Activated naive CD4-positive, alpha-beta T cell treated with anti-CD3 and anti-CD28 coated beads for 36 hours (primary cell): ENCODE results near the gene RRP8. TPM values are rescaled to one million over a fixed set of nuclear protein-coding genes. Genes with fewer than 3 reads are reported as not detected.

Source experiments
- CTCF ChIA-PET: fragments of 350-600 bp; sonication (Branson Sonifier 250); formaldehyde crosslinking; loops from one replicate; lab custom pipeline; 2021; ENCODE audit warnings: antibody characterized with exemption; lab: Charles Lee
- DNase-seq: peaks from one replicate; pipeline ENCODE4 v3.0.0-alpha.2; 2020
- H3K27ac Mint-ChIP-seq: one replicate; pipeline ENCODE4 v1.8.0; 2021; ENCODE audit warnings: mild to moderate bottlenecking, mixed read lengths
- H3K27me3 Mint-ChIP-seq: one replicate; pipeline ENCODE4 v1.8.0; 2021; ENCODE audit warnings: low read depth, mixed read lengths
- H3K36me3 Mint-ChIP-seq: one replicate; pipeline ENCODE4 v1.8.0; 2021; ENCODE audit warnings: low read depth, mixed read lengths
- H3K4me1 Mint-ChIP-seq: one replicate; pipeline ENCODE4 v1.8.0; 2021; ENCODE audit warnings: low read depth, mixed read lengths
- H3K4me3 Mint-ChIP-seq: one replicate; pipeline ENCODE4 v1.8.0; 2021; ENCODE audit warnings: mild to moderate bottlenecking, moderate library complexity, mixed read lengths
- H3K9me3 Mint-ChIP-seq: one replicate; pipeline ENCODE4 v1.8.0; 2021; ENCODE audit warnings: mixed read lengths
- intact Hi-C: fragments of 100-400 bp; cut with micrococcal nuclease; formaldehyde crosslinking; loops from one replicate; pipeline ENCODE4 v1.15.1; 2023
- total RNA-seq, 2 experiments: library from RNA; stranded (reverse); gene quantifications; one replicate each; pipeline ENCODE4 v1.2.3, GENCODE V29; 2021

Gene RRP8
- total RNA-seq, 2 experiments from 2014 or later = 31.9 to 33.5 TPM

DNA sequence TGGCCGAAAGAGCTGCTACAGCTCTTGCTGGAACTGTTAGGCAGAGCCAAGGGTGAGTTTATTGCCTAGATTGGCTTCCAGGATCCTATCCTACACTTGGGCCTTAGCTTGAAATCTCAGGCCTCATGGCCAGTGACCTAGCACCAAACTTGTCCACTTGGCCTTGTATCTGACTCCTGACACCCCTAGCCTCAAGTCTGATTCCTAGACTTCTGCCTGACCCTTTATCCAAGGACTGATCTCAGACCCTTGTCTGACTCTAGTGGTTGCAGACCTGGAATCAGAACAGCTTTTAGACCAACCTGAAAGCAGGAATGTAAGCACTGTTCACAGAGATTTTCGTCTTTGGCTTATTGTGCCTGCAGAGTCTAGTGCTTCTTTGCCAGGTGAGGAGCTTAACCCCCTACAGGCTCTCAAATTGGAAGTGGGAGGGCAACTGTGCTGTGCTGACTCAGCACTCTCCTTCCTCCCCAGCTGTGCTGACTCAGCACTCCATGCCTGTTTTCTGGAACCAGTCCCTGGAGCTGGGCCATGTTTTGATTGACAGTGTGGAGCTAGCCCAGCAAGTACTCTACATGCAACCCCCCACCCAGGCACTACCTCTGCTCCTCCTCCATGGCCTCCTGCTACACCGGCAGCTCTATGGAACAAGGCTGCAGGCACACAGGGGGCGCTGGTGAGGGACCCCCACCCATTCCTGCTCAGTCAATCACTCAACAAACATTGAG lies 35.1 kb downstream of the RRP8 start:
- CTCF ChIA-PET = no interaction called here

DNA sequence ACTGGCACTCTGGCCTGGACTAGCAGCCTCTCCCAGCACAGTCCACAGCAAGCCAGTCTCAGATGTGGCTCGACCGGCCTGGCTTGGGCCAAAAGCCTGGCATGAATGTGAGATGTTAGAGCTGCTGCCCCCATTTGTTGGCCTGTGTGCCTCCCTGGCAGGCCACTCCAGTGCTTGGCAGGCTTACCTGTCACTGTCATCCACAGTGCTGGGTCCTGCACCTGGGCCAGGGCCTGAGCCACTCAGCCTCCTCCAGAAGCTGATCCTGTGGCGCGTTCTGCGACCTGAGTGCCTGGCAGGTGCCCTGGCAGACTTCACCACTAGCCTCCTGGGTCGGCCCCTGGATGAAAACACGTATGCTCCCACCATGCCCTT lies 36.1 kb downstream of the RRP8 start:
- peaks cover 6% of the 10 kb centered on the region for H3K36me3 Mint-ChIP-seq
- no peaks in the 10 kb centered on the region for H3K4me1 Mint-ChIP-seq
- H3K27ac Mint-ChIP-seq = no peak overlapping the region
- DNase-seq = no peak
- H3K9me3 Mint-ChIP-seq = no peaks in the 10 kb centered on the region
- no peaks in the 10 kb centered on the region for H3K27me3 Mint-ChIP-seq
- no peak overlapping the region for H3K4me3 Mint-ChIP-seq
- intact Hi-C loops = no loop called here
- CTCF ChIA-PET = no interaction called here

More for the DNA sequence above, 35.1 kb downstream of the RRP8 start:
- H3K27ac Mint-ChIP-seq = no peak overlapping the region
- no peaks in the 10 kb centered on the region for H3K9me3 Mint-ChIP-seq
- H3K4me3 Mint-ChIP-seq = no peak overlapping the region
- intact Hi-C loops = no loop called here
- no peaks in the 10 kb centered on the region for H3K4me1 Mint-ChIP-seq
- H3K27me3 Mint-ChIP-seq = no peaks in the 10 kb centered on the region
- H3K36me3 Mint-ChIP-seq = peaks cover 6% of the 10 kb centered on the region
- DNase-seq = no peak

DNA sequence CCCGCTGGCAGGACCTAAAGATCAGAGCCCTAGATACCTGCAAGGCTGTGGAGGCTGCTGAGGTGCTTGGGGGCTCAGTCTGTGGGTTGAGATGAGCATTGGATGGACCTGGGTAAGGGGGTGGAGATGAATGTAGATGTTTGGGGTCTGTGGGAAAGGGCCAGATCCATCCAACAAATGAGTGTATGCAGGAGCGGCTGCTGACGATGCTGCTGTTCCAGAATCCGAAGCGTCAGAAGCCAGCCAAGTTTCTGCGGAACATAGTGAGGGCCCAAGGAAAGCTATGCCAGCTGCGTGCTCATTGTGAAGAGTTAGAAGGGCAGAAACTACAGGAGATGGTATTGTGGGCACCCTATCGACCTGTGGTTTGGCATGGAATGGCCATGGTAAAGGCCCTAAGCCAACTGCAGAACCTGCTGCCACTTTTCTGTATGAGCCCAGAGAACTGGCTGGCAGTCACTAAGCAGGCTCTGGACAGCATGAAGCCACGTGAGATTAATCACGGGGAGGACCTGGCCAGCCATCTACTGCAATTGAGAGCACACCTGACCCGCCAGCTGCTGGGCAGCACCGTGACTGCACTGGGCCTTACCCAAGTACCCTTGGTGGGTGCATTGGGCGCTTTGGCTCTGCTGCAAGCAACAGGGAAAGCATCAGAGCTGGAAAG lies 36.6 kb downstream of the RRP8 start:
- no peak for DNase-seq
- no peaks in the 10 kb centered on the region for H3K4me1 Mint-ChIP-seq
- H3K9me3 Mint-ChIP-seq = no peaks in the 10 kb centered on the region
- H3K36me3 Mint-ChIP-seq = peaks cover 6% of the 10 kb centered on the region
- CTCF ChIA-PET = no interaction called here
- no peak overlapping the region for H3K27ac Mint-ChIP-seq
- H3K27me3 Mint-ChIP-seq = no peaks in the 10 kb centered on the region
- no peak overlapping the region for H3K4me3 Mint-ChIP-seq
- intact Hi-C loops = no loop called here

DNA sequence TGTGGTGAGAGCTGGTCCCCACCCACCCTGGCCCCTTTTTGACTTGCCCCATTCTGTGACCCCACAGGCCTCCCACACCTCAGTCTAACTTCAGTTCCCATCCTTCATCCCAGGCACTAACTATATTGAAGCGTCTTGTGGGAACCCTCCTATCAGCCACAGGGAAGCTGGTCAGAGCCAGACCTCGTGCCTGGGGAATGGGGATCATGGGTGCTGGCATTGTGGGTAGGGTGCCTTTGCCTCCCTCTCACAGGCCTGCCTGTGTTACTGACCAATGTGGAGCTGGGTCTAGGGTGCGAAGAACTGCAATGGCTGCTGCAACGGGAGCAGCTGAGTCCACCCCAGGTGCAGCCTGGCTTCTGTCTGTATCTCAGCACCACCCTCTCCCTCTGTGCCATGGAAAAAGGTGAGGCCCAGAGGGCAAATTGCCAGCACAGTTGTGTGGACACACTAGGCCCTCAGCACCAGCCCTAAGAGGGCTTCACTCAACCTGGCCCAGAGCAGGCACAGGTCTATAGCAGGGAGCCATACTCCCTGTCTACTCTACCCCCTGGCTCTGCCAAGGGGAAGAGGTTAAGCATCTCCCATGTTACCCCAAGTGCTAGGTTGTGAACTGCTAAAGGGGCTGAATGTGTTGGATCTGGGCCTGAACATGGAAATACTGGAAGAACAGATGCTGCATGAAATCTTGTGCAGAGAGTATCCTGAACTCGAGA lies 37.3 kb downstream of the RRP8 start:
- Mint-ChIP-seq H3K9me3 (no peaks in the 10 kb centered on the region), H3K27ac (no peak overlapping the region), H3K4me1 (no peaks in the 10 kb centered on the region), H3K36me3 (peaks cover 6% of the 10 kb centered on the region), H3K27me3 (no peaks in the 10 kb centered on the region), H3K4me3 (no peak overlapping the region)
- CTCF ChIA-PET = interaction anchor here (0.6 kb wide), 1 partner anchor 140 kb away, joined by 3 read pairs; no protein-coding TSS in a partner anchor
- no peak for DNase-seq
- intact Hi-C loops = no loop called here

DNA sequence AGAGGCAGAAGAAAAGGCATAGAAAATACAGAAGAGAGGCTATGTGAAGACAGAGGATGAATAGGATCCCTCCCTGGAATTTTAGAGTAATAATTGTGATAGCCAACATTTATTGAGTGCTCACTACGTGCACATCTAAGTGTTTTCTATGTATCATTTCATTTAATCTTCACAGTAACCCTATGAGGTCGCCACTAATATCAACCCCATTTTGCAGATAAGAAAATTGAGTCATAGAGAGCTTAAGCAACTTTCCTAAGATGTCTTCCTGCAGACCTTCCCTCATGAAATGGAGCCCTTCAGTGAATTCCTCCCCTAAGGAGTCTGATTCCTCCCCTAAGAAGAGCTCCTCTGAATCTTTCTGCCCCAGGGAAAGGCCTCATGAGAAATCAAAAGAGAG lies 38.1 kb downstream of the RRP8 start:
- no peaks in the 10 kb centered on the region for H3K27me3 Mint-ChIP-seq
- intact Hi-C loops = no loop called here
- H3K27ac Mint-ChIP-seq = no peak overlapping the region
- no peak overlapping the region for H3K4me3 Mint-ChIP-seq
- no peak for DNase-seq
- no peaks in the 10 kb centered on the region for H3K9me3 Mint-ChIP-seq
- CTCF ChIA-PET = interaction anchor here (0.6 kb wide), 1 partner anchor 141 kb away, joined by 3 read pairs; no protein-coding TSS in a partner anchor
- peaks cover 6% of the 10 kb centered on the region for H3K36me3 Mint-ChIP-seq
- H3K4me1 Mint-ChIP-seq = no peaks in the 10 kb centered on the region

DNA sequence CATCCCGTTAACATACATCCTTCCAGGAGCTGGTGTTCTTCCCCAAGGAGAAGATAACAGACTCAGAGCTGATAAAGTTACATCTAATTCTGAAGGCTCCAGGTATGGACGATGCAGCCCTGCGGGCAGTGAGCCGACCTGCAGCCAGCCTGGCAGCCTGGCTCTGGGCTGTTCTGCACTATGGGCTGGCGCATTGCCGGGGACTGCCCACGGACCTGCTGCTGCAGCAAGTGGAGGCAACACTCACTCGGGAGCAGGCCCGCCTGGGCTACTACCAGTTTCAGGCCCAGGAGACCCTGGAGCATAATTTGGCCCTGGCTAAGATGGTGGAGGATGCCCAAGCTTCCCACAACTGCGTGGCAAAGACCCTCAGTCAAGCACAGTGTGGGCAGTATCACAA lies 39.7 kb downstream of the RRP8 start:
- no peak for DNase-seq
- CTCF ChIA-PET = no interaction called here
- Mint-ChIP-seq H3K27me3 (no peaks in the 10 kb centered on the region), H3K36me3 (peaks cover 6% of the 10 kb centered on the region), H3K27ac (no peak overlapping the region), H3K4me3 (no peak overlapping the region), H3K4me1 (no peaks in the 10 kb centered on the region), H3K9me3 (no peaks in the 10 kb centered on the region)
- intact Hi-C loops = no loop called here

DNA sequence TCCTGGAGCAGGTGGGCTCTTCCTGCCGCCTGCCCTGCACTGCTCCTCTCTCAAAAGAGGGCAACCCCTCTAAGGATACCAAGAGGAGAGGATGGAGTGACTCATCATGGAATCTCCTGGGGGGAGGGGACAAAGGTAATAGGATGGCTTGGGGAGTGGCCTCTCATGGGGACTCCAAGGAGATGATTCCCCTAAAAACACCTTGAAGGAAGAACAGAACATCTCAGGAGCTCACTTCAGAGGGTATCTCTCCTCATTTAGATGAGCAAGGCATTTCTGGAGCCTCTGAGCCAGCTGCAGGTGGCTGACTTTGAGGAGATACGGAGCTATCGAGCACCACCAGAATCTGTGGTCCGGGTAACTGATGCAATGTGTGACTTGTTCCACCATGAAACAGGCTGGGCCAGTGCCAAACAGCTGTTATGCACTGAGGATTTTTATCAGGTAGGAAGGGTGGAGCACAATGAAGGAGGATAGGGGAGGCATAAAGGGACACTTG lies 40.2 kb downstream of the RRP8 start:
- intact Hi-C loops = no loop called here
- Mint-ChIP-seq H3K27me3 (no peaks in the 10 kb centered on the region), H3K27ac (no peak overlapping the region), H3K4me3 (no peak overlapping the region), H3K9me3 (no peaks in the 10 kb centered on the region), H3K36me3 (peaks cover 6% of the 10 kb centered on the region), H3K4me1 (no peaks in the 10 kb centered on the region)
- DNase-seq = no peak
- CTCF ChIA-PET = interaction anchor here (0.8 to 1.4 kb wide), 2 partner anchors 32 to 184 kb away, joined by 4 read pairs; no protein-coding TSS in a partner anchor

DNA sequence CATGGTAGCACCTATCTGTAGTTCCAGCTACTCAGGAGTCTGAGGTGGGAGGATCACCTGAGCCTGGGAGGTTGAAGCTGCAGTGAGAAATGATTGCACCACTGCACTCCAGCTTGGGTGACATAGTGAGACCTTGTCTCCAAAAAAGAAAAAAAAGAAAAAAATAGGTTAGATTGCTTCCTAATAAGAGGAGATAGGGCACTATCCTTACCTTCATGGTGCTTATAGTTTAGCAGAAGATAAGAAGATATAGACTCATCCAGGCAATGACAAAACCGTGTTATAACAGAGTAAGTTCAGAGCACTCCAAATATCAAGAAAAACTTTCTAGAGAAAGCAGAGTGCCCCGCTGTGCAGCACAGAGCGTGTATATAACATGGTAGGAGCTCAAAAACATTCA lies 42.1 kb downstream of the RRP8 start:
- no peaks in the 10 kb centered on the region for H3K4me1 Mint-ChIP-seq
- intact Hi-C loops = no loop called here
- H3K27ac Mint-ChIP-seq = no peak overlapping the region
- H3K27me3 Mint-ChIP-seq = no peaks in the 10 kb centered on the region
- H3K9me3 Mint-ChIP-seq = no peaks in the 10 kb centered on the region
- DNase-seq = no peak
- CTCF ChIA-PET = no interaction called here
- H3K4me3 Mint-ChIP-seq = no peak overlapping the region
- peaks cover 6% of the 10 kb centered on the region for H3K36me3 Mint-ChIP-seq

DNA sequence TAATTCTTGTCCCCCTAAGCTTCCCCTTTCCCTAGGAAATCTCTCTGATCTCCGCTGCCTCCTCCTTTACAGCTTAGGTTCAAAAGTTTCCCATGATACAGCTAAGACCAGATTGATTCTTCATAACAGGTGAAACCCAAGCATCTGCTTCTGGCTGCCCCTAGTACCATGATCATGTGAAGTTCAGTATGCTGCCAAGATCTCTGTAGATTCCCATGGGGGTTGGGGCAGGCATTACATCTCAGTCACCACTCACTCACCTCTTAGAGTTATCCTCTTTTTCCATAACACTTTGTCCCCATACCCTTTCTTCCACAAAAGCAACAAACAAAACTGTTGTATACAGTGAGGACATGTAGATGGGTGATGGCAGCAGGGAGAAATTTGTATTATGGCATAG lies 44.0 kb downstream of the RRP8 start:
- no peak overlapping the region for H3K27ac Mint-ChIP-seq
- no peak overlapping the region for H3K4me3 Mint-ChIP-seq
- DNase-seq = no peak
- H3K4me1 Mint-ChIP-seq = no peaks in the 10 kb centered on the region
- H3K9me3 Mint-ChIP-seq = no peaks in the 10 kb centered on the region
- H3K27me3 Mint-ChIP-seq = no peaks in the 10 kb centered on the region
- intact Hi-C loops = no loop called here
- H3K36me3 Mint-ChIP-seq = peaks cover 6% of the 10 kb centered on the region
- CTCF ChIA-PET = no interaction called here

DNA sequence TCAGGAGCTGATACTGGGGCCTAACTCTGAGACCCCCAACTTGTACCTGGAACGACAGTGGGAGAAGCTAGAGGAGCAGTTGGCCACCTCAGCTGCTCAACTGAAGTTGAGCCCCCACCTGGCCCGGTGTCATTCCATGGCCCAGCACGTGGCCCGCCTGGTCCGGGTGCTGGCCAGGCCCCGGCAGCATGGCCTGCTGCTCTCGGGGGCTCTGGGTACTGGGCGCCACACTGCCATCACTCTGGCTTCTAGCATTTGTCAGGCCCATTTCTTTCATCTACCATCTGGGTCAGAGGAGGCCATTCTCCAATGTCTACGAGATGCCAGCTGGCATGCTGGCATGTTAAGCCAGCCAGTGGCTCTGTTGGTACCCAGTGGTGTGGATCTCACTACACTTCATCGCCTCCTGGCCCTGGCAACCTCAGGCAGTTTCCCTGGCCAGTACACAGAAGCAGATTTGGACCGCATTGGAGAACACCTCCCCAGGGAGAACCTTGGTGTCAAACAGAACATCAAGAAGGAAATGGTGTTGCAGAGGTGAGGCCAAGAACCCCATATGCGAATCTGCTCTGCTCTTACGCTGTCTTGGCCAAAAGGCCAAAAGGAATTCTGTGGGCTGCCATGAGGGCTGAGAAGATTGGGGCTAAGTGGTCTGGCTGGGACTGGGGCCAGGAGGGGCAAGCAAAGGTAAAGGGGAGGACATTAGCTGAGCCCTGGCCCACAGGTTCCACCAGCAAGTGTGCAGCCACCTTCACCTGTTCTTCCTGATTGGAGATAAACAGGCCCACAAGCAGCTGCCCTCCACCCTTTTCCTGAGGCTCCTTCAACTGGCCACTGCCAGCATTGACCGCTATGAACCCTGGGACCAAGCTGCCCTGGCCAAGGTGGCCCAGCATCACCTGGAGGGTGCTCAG lies 45.4 kb downstream of the RRP8 start:
- peaks cover 3% of the 10 kb centered on the region for H3K36me3 Mint-ChIP-seq
- no peaks in the 10 kb centered on the region for H3K9me3 Mint-ChIP-seq
- intact Hi-C loops = no loop called here
- no peaks in the 10 kb centered on the region for H3K4me1 Mint-ChIP-seq
- no peaks in the 10 kb centered on the region for H3K27me3 Mint-ChIP-seq
- CTCF ChIA-PET = no interaction called here
- no peak overlapping the region for H3K4me3 Mint-ChIP-seq
- no peak overlapping the region for H3K27ac Mint-ChIP-seq
- DNase-seq = no peak

DNA sequence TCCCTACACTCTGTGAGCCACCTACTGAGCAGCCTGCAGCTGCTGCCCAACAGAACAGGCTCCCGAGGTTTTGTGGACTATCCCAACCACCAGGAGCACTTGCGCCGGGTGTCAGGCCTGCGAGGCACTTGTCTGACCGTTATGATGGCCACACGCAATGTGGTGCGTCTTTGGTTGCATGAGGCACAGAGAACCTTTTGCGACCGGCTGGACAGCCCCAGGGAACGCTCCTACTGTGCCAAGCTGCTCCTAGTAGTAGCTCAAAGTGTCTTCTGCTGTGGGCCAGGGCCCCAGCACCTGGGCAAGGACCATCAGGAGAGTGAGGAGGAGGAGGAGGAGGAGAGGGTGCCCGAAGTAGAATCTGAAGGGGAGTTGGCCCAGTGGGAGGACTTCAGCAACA lies 46.4 kb downstream of the RRP8 start:
- H3K27me3 Mint-ChIP-seq = no peaks in the 10 kb centered on the region
- CTCF ChIA-PET = no interaction called here
- no peak overlapping the region for H3K4me3 Mint-ChIP-seq
- H3K4me1 Mint-ChIP-seq = no peaks in the 10 kb centered on the region
- no peak overlapping the region for H3K27ac Mint-ChIP-seq
- H3K36me3 Mint-ChIP-seq = peaks cover 3% of the 10 kb centered on the region
- no peaks in the 10 kb centered on the region for H3K9me3 Mint-ChIP-seq
- DNase-seq = no peak
- intact Hi-C loops = no loop called here
